K562 (cell line): Measurements from ENCODE around the gene PYGO2. TPM values are rescaled to one million over a fixed set of nuclear protein-coding genes. Genes with fewer than 3 reads are reported as not detected.

Experiments
- ARID1B ChIP-seq: fragments of 450-650 bp; IDR thresholded peaks from 2 replicates; pipeline ENCODE4 v1.6.1; 2016; ENCODE audit warnings: antibody characterized with exemption, mild to moderate bottlenecking, inconsistent platforms
- CBX3 ChIP-seq, 2 experiments: IDR thresholded peaks; 1 replicate in 1 of 2; 2 replicates in 1 of 2; pipeline ENCODE4 v1.6.1; 2012; ENCODE audit warnings: inconsistent platforms in 2 of 2, low read length in 2 of 2, borderline replicate concordance in 1 of 2, control low read depth in 1 of 2
- CXXC5 ChIP-seq: fragments of 250-450 bp; sonication (Bioruptor Pico); IDR thresholded peaks from 2 replicates; pipeline ENCODE4 v1.8.0; 2022; ENCODE audit warnings: inconsistent platforms, mild to moderate bottlenecking, moderate library complexity
- DACH1 ChIP-seq: fragments of 450-650 bp; IDR thresholded peaks from 2 replicates; pipeline ENCODE4 v1.6.1; 2018; ENCODE audit not compliant: partially characterized antibody
- E2F1 ChIP-seq: sonication (generic); formaldehyde crosslinking; IDR thresholded peaks from 2 replicates; pipeline ENCODE4 v1.8.1; 2023; ENCODE audit warnings: mild to moderate bottlenecking, missing genetic modification reagents, moderate library complexity
- ESRRB ChIP-seq: fragments of 250-450 bp; sonication (Bioruptor Pico); IDR thresholded peaks from 2 replicates; pipeline ENCODE4 v1.5.0; 2020; ENCODE audit warnings: mild to moderate bottlenecking, moderate library complexity, borderline replicate concordance
- GATA2 ChIP-seq: sonication (generic); formaldehyde crosslinking; IDR thresholded peaks from 2 replicates; pipeline ENCODE4 v1.4.0; 2020; ENCODE audit warnings: mild to moderate bottlenecking, missing genetic modification reagents
- MYBL2 ChIP-seq, 2 experiments: fragments of 450-650 bp in 1 of 2; sonication (generic) in 1 of 2; formaldehyde crosslinking in 1 of 2; IDR thresholded peaks; 2 replicates each; pipeline versions ENCODE4 v1.6.1 to v1.8.1; 2017 to 2022; ENCODE audit warnings: borderline replicate concordance in 1 of 2, inconsistent platforms in 1 of 2, low read depth in 1 of 2, mild to moderate bottlenecking in 1 of 2, missing genetic modification reagents in 1 of 2, moderate library complexity in 1 of 2
- MYC ChIP-seq, 2 experiments: fragments of 250-450 bp in 1 of 2; sonication (Bioruptor Pico) in 1 of 2; IDR thresholded peaks; 2 replicates each; pipeline versions ENCODE4 v1.5.1 to v1.6.1; 2012 to 2021; ENCODE audit warnings: low read depth in 2 of 2, borderline replicate concordance in 1 of 2, improper control_type of control experiment in 1 of 2, low read length in 1 of 2, mild to moderate bottlenecking in 1 of 2, moderate library complexity in 1 of 2
- PTBP1 ChIP-seq: fragments of 200-400 bp; formaldehyde crosslinking; IDR thresholded peaks from 2 replicates; pipeline ENCODE4 v1.6.1; 2017; ENCODE audit warnings: low read depth, low read length
- RBM15 ChIP-seq: fragments of 200-400 bp; formaldehyde crosslinking; IDR thresholded peaks from 2 replicates; pipeline ENCODE4 v1.6.1; 2018; ENCODE audit warnings: mild to moderate bottlenecking, low read length, moderate library complexity; ENCODE audit not compliant: insufficient read depth
- SMAD1 ChIP-seq: fragments of 150-350 bp; IDR thresholded peaks from 2 replicates; pipeline ENCODE4 v1.6.1; 2014; ENCODE audit warnings: low read length, low read depth; ENCODE audit not compliant: partially characterized antibody
- TEAD1 ChIP-seq, 2 experiments: fragments of 450-650 bp in 1 of 2; sonication (generic) in 1 of 2; formaldehyde crosslinking; IDR thresholded peaks; 2 replicates each; pipeline versions ENCODE4 v1.4.0 to v1.8.0; 2020 to 2022; ENCODE audit warnings: mild to moderate bottlenecking in 2 of 2, missing genetic modification reagents in 1 of 2
- ZBTB11 ChIP-seq, 3 experiments: fragments of 200-800 bp in 1 of 3; fragments of 250-450 bp in 1 of 3; fragments of 450-650 bp in 1 of 3; sonication (Bioruptor Pico) in 1 of 3; sonication (Bioruptor generic) in 1 of 3; formaldehyde crosslinking in 1 of 3; IDR thresholded peaks; 2 replicates each; pipeline versions ENCODE4 v1.6.1 to v1.8.0; 2016 to 2022; ENCODE audit warnings: mild to moderate bottlenecking in 2 of 3, missing genetic modification characterization in 2 of 3, missing compliant biosample characterization in 1 of 3, moderate library complexity in 1 of 3
- ZC3H4 ChIP-seq: sonication (generic); formaldehyde crosslinking; IDR thresholded peaks from 2 replicates; pipeline ENCODE4 v1.9.0; 2021; ENCODE audit warnings: missing genetic modification reagents, borderline replicate concordance
- ZNF609 ChIP-seq: sonication (generic); formaldehyde crosslinking; IDR thresholded peaks from 2 replicates; pipeline ENCODE4 v1.8.1; 2023; ENCODE audit warnings: missing genetic modification reagents, mild to moderate bottlenecking, borderline replicate concordance
- polyA plus RNA-seq, 8 experiments: library from polyadenylated mRNA; depleted of rRNA in 4 of 8; stranded (reverse) in 5 of 8; unstranded in 3 of 8; fragments of >200 nt; fragmentation: Nextera tagmentation in 2 of 8; fragmentation: Illumina TruSeq in 1 of 8; extraction: Ambion mirVana in 2 of 8; extraction: Trizol in 1 of 8; gene quantifications; 2 replicates each; pipeline versions ENCODE4 v1.2.1 to v1.2.3, GENCODE V29; 2011 to 2014; ENCODE audit warnings: inconsistent platforms in 1 of 8, missing spikeins in 1 of 8
- total RNA-seq, 7 experiments: library from RNA; depleted of rRNA in 6 of 7; stranded (reverse); fragments of >200 nt in 6 of 7; fragmentation: Illumina TruSeq in 2 of 7; extraction: Trizol in 2 of 7; gene quantifications; 2 replicates each; pipeline versions ENCODE4 v1.2.1 to v1.2.3, GENCODE V29; 2011 to 2021; ENCODE audit warnings: low replicate concordance in 1 of 7

PYGO2 gene
- total and polyA plus RNA-seq, 9 of the 15 experiments (the other 6 are each of a cell fraction or from before 2014, with no cell fraction given): 8.3 to 36.2 (median 18.2) TPM

GRCh38 chr1:154936555-154937084 is 25.0 kb downstream of the PYGO2 start, which contains the start of gene PMVK (continued):
- TF ChIP-seq CBX3 (IDR thresholded peaks at IDR 0.05; ENCODE audit: borderline replicate concordance in 1 of 2, low read length in 2 of 2) (peak in 1 of 2 experiments; percentile 99; a peak in 2 of 3 replicates), RBM15 (no peak), ARID1B (peak; percentile 66), PTBP1 (0 out of 2 replicates have a peak, but pooled peaks have one; percentile 37), SMAD1 (peak; percentile 78), GATA2 (peak; percentile 54; the same call in 1 of the 2 replicates), CXXC5 (CRISPR knock-in tag) (peak; percentile 73), ZC3H4 (CRISPR knock-in tag) (no peak), E2F1 (CRISPR knock-in tag) (peak; percentile 76), ZNF609 (CRISPR knock-in tag) (peak; percentile 64; the same call in 1 of the 2 replicates), TEAD1 (CRISPR knock-in tag; IDR thresholded peaks at IDR 0.05) (peak in 1 of 2 experiments; percentile 71; a peak in 2 of 4 replicates), DACH1 (no peak), MYC (IDR thresholded peaks at IDR 0.05; ENCODE audit: low read depth, low read length) (peak; percentile 93), MYC (CRISPR knock-in tag; IDR thresholded peaks at IDR 0.05; ENCODE audit: borderline replicate concordance, low read depth) (peak; percentile 73; the same call in 1 of the 2 replicates), ZBTB11 (CRISPR knock-in tag; IDR thresholded peaks at IDR 0.05) (peak in 1 of 3 experiments; percentile 77; a peak in 2 of 6 replicates), ESRRB (CRISPR knock-in tag) (no peak), MYBL2 (IDR thresholded peaks at IDR 0.05; ENCODE audit: low read depth) (no peak), MYBL2 (CRISPR knock-in tag; IDR thresholded peaks at IDR 0.05; ENCODE audit: borderline replicate concordance) (no peak)
